Retinal pigment epithelial cell (primary cell): Measurements from ENCODE around the gene PCBD2.
"Not testable (repeated sequence)": the region's sequence is repeated elsewhere in the genome, so short reads cannot be mapped to it uniquely, and the experiment has no call there.

ENCODE experiments used
- DNase-seq: peaks from one replicate; pipeline ENCODE4 v3.0.0-alpha.2; 2010; ENCODE audit warnings: low read depth
- H3K4me3 ChIP-seq: 2 replicates; pipeline ENCODE4 v1.5.1; 2011; ENCODE audit warnings: mild to moderate bottlenecking, low read length, control low read depth, moderate library complexity
- TF ChIP-seq, protein P1 (sequence below): conservative IDR thresholded peaks from 2 replicates; pipeline ENCODE4 v1.5.1; 2011; ENCODE audit warnings: low read depth, low read length, control low read depth, inconsistent platforms

PCBD2 gene

DNA sequence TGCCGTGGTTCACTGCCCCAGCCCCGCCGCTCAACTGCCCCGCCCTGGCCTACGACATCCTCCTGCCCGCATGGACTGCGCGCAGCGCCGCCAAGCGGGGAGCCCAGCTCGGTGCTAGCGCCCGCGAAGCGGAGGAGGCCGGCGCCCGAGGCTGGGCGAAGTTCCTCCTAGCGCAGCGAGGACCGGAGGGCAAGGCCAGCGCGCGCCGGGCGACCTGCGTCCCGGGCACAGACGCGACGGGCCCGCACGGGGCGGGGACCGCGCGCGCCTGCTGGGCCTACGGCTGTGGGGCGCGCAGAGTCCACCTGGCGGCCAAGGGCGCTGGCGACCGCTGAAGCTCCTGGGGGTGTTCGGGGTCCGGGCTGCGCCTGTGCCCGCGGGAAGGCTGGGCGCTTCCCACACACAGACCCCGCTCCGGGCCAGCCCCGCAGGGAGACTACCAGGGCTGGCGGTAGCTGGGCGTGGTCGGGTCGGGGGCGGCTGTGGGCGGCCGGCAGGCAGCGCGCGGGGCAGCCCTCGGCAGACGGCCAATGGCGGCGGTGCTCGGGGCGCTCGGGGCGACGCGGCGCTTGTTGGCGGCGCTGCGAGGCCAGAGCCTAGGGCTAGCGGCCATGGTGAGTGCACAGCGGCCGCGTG is at the start of gene PCBD2:
Gene PCBD2 (plus strand): TSS at position 522 of the 636 bp plus-strand sequence. CDS start 9 bp downstream, at position 531.
- TF ChIP-seq, protein P1, sequence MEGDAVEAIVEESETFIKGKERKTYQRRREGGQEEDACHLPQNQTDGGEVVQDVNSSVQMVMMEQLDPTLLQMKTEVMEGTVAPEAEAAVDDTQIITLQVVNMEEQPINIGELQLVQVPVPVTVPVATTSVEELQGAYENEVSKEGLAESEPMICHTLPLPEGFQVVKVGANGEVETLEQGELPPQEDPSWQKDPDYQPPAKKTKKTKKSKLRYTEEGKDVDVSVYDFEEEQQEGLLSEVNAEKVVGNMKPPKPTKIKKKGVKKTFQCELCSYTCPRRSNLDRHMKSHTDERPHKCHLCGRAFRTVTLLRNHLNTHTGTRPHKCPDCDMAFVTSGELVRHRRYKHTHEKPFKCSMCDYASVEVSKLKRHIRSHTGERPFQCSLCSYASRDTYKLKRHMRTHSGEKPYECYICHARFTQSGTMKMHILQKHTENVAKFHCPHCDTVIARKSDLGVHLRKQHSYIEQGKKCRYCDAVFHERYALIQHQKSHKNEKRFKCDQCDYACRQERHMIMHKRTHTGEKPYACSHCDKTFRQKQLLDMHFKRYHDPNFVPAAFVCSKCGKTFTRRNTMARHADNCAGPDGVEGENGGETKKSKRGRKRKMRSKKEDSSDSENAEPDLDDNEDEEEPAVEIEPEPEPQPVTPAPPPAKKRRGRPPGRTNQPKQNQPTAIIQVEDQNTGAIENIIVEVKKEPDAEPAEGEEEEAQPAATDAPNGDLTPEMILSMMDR = peak; percentile 75
- H3K4me3 ChIP-seq = peak within 1 kb of the TSS; percentile 85
- peak; percentile 62 for DNase-seq

DNA sequence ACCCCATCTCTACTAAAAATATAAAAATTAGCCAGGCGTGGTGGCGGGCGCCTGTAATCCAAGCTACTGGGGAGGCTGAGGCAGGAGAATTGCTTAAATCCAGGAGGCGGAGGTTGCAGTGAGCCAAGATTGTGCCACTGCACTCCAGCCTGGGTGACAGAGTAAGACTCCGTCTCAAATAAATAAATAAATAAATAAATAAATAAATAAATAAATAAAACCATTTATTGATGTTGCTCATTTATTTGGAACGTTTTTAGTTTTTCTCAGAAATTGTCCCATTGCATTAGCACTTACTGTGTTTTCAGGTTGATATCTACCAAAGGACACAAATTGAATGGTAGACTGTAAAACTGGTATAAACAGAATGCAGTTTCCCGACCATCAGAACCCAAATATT is 48.5 kb upstream of the PCBD2 start:
- not testable (repeated sequence) for DNase-seq, H3K4me3 ChIP-seq

DNA sequence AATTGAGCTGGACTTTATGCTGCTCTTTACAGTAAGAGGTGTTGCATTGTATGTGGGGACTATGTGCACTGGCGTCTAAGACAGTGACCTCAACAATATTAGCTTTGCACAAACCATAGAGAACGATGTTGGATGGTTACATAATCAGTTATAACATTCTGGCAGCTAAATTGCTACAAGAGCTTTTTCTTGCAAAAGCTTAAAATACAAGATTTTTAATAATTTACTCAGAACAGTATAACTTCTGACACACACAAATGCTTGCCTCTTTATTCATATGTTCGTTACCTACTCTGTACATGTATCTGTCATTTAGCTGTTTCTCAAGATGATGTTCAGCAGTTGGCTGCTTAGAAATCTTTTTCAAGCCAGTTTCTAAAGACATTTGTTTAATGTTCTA is 47.5 kb upstream of the PCBD2 start:
- TF ChIP-seq, protein P1 = no peak
- DNase-seq = no peak
- no peak overlapping the region for H3K4me3 ChIP-seq

DNA sequence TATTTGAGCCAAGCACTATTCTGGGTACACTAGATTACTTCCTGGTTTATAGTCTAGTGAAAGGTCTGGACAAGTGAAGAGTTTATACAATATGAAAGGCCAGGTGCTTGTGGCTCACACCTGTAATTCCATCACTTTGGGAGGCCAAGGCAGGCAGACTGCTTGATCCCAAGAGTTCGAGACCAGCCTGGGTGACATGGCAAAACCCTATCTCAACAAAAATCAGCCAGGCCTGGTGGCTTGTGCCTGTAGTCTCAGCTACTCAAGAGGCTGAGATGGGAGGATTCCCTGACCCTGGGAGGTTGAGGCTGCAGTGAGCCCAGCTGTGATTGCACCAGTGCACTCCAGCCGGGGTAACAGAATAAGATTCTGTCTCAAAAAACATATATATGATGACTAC is 40.2 kb upstream of the PCBD2 start:
- no peak for DNase-seq
- TF ChIP-seq, protein P1 = no peak
- H3K4me3 ChIP-seq = no peak overlapping the region

DNA sequence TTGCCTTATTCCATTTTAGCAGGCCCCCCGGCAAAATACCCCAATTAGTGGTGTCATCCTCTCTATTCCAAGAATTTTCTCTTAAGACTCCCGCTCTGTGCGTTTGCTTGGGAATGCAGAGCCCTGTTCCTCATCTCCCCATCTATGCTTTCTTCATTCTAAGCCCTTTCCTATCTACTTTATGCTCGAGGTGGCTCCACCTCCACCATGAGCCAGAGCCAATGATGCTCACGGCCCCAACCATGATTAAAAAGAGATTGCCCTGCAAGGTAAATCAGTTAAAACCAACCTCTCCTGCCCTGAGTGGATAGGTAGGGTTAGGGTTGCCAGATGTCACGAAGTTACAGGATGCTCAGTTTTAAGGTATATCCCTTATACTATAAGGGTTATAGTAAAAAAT is 31.4 kb upstream of the PCBD2 start:
- DNase-seq = no peak
- no peak overlapping the region for H3K4me3 ChIP-seq
- TF ChIP-seq, protein P1 = no peak

DNA sequence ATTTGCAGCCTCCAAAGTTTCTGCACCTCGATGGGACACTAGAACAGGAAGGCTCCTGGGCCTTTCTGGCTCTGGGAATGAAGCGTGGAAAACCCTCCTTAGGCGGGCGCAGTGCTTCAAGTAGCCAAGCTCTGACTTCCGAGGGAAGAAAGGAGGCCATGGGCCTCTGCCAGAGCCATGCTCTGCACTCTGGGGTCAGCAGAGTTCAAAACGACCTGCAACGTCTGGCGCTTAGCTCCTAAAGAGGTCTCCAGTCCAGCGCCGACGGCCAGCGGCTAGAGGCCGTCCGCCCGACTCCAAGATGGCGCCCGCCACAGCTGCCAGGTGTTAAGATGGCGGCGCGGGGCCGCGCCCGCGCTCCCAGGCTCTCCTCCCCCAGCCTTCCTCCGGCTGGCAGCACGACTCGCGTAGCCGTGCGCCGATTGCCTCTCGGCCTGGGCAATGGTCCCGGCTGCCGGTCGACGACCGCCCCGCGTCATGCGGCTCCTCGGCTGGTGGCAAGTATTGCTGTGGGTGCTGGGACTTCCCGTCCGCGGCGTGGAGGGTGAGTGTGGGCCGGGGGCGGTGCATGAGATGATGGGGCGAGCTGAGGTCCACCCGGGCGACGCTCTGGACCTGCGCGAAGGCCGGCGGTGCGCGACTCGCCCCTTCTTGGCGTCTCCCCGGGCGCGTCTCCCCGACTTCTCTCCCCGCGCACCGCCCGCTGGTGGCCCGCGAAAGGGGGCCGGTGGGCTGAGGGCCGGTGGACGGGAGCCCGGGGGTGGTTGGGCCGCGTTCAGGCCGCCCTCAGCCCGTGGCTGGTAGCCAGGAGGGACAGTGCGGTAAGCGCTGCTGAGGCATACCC is 30.7 kb upstream of the PCBD2 start, which contains the start of gene TXNDC15:
Gene TXNDC15 (plus strand): TSS at position 385 of the 844 bp plus-strand sequence. CDS start 57 bp downstream, at position 442.
- H3K4me3 ChIP-seq = peak within 1 kb of the TSS; percentile 85
- peak; percentile 52 for DNase-seq
- TF ChIP-seq, protein P1 = no peak

DNA sequence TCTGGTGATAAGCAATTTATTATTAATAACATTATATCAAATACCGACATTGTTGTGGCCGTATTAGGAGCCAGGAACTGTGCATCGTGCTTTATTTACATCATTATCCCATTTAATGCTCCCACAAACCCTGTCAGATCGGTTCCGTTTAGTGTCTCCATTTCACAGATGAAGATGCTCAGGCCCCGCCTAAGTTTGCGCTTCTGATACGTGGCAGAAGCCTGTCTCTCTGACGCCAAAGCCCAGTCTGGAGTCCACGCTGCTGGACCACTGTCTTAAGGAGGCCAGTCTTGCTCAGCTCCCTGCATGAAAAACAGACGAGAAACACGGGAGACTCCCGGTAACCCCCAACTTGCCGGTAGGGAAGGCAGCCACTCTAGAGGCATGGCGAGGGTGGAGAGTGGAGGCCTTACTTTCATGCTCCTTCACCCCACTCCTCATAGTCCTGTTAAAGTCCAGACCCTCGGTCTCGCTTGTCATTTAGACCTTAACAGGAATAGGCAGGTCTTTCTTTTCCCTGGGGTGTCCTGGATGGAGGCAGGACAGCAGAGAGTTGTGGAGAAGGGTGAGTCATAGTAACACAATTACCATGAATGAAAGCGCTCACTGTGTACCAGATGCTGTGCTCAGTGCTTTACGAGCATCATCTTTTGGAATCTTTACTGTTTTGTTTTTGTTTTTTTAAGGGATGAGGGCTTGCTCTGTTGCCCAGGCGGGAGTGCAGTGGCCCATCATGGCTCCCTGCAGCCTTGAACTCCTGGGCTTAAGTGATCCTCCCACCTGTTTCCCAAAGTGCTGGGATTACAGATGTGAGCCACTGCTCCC is 29.9 kb upstream of the PCBD2 start:
- H3K4me3 ChIP-seq = peak overlapping the region; percentile 85
- DNase-seq = no peak
- TF ChIP-seq, protein P1 = no peak
